ENCODE measurements around the gene PRRC2B.
"Not testable (repeated sequence)": the region's sequence is repeated elsewhere in the genome, so short reads cannot be mapped to it uniquely, and the experiment has no call there.

Gene PRRC2B

DNA sequence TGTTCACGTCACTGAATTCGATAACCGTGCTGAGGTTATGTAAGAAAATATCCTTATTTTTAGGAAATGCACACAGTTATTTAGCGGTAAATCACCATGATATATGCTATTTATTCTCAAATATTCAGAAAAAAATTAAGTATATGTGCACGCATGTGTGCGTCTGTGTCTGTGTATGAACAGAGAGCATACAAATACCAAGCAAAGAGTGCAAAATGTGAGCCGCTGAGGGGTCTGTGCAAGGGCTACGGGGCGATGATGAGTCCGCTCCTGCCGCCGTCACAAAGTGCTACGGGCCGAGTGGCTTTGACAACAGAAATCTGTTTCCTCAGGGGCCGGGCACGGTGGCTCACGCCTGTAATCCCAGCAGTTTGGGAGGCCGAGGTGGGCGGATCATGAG lies 144.1 kb downstream of the PRRC2B start:
- H3K4me3 ChIP-seq (ENCODE audit: low read depth in 1 of 2, low read length in 2 of 2), result no peak overlapping the region
- H3K36me3 ChIP-seq (ENCODE audit: control insufficient read depth in 1 of 2, insufficient read depth in 2 of 2, low read length in 2 of 2), result no peaks in the 10 kb centered on the region
- H3K9me3 ChIP-seq (ENCODE audit: control insufficient read depth in 1 of 2, low read length in 2 of 2), result peaks cover 0 to 6% of the 10 kb centered on the region in 2 donors
- no peak overlapping the region for H3K27ac ChIP-seq (ENCODE audit: low read length)
- H3K27me3 ChIP-seq (ENCODE audit: low read depth, low read length), result no peaks in the 10 kb centered on the region
- H3K4me1 ChIP-seq (ENCODE audit: control insufficient read depth in 1 of 2, insufficient read depth in 2 of 2, low read length in 2 of 2), result no peaks in the 10 kb centered on the region

DNA sequence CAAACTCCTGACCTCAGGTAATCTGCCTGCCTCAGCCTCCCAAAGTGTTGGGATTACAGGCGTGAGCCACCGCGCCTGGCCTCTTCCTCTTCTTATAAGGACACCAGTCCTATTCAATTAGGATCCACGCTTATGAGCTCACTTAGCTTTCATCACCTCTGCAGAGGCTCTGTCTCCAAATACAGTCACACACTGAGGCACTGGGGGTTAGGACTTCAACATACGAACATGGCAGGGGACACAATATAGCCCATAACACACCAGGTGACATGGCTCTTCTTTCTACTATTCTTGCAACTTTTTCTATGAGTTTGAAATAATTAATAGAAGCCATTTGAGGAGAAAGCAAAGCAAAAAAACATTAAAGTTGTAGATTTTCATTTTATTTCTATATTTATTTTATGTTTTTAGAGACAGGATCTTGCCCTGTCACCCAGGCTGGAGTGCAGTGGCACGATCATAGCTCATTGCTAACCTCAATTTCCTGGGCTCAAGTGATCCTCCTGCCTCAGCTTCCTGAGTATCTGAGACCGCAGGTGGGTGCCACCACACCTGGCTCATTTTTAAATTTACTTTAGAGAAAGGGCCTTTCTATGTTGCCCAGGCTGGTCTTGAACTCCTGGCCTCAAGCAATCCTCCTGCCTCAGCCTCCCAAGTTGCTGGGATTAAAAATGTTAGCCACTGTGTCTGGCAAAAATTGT lies 145.5 kb downstream of the PRRC2B start:
- Histone ChIP-seq H3K27me3 (ENCODE audit: low read depth, low read length) (no peaks in the 10 kb centered on the region), H3K9me3 (ENCODE audit: control insufficient read depth in 1 of 2, low read length in 2 of 2) (peaks cover 0 to 15% of the 10 kb centered on the region in 2 donors), H3K4me1 (ENCODE audit: control insufficient read depth in 1 of 2, insufficient read depth in 2 of 2, low read length in 2 of 2) (no peaks in the 10 kb centered on the region), H3K27ac (ENCODE audit: low read length) (no peak overlapping the region), H3K36me3 (ENCODE audit: control insufficient read depth in 1 of 2, insufficient read depth in 2 of 2, low read length in 2 of 2) (no peaks in the 10 kb centered on the region), H3K4me3 (ENCODE audit: low read depth in 1 of 2, low read length in 2 of 2) (no peak overlapping the region)

DNA sequence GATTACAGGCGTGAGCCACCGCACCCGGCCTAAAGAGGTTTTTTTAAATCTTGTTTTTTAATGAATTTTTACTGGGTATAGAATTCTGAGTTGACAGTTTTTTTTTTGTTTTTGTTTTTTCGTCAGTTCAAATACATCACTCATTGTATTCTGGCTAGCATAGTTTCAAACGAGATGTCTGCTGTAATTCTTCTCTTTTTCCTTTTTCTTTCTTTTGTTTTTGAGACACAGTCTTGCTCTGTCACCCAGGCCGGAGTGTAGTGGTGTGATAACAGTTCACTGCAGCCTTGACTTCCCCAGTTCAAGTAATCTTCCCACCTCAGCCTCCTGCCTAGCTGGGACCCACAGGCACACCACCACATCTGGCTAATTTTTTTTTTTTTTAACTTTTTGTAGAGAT lies 149.3 kb downstream of the PRRC2B start:
- peak overlapping the region in 1 of 2 donors; percentile 40 for H3K4me3 ChIP-seq (ENCODE audit: low read depth in 1 of 2, low read length in 2 of 2)
- peaks cover 8% of the 10 kb centered on the region for H3K27me3 ChIP-seq (ENCODE audit: low read depth, low read length)
- H3K9me3 ChIP-seq (ENCODE audit: control insufficient read depth in 1 of 2, low read length in 2 of 2), result peaks cover 0 to 17% of the 10 kb centered on the region in 2 donors
- H3K4me1 ChIP-seq (ENCODE audit: control insufficient read depth in 1 of 2, insufficient read depth in 2 of 2, low read length in 2 of 2), result peaks cover 0 to 14% of the 10 kb centered on the region in 2 donors
- no peak overlapping the region for H3K27ac ChIP-seq (ENCODE audit: low read length)
- no peaks in the 10 kb centered on the region for H3K36me3 ChIP-seq (ENCODE audit: control insufficient read depth in 1 of 2, insufficient read depth in 2 of 2, low read length in 2 of 2)

DNA sequence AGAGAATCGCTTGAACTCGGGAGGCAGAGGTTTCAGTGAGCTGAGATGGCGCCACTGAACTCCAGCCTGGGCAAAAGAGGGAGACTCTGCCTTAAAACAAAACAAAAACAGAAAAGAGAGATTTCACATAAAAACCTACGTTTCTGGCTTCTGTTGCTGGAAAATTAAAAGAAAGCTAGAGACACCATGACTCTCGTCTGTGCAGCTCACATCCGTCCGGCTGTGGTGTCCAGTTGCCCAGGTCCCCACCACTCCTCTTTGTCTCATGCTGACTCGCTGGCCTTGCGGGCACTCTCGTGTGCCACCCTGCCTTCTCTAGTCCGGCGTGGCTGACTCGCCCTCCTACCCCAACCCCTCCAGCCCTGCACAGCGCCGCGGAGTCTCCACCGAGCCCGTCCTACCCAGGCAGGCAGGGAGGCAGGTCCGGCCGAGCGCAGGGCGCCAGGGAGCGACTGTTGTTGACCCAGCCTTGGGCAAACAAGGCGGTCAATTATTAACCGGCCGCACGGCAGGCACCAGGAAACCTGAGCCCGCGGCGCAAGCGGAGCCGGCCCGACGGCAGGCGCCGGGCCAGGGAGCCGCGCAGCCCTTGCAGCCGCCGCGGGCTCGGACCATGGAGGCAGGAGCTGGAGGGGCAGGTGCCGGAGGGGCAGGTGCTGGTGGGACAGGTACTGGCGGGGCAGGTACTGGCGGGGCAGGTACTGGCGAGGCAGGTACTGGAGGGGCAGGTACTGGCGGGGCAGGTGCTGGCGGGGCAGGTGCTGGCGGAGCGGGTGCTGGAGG lies 151.3 kb downstream of the PRRC2B start, which contains the start of gene PRRT1B:
Gene PRRT1B, plus strand, starts transcription at position 521 of the 783 bp plus-strand sequence. Its CDS starts 93 bp downstream, at position 614.
- no peak within 1 kb of the TSS for H3K27ac ChIP-seq (ENCODE audit: low read length)
- peaks cover 0 to 14% of the 10 kb centered on the region in 2 donors for H3K4me1 ChIP-seq (ENCODE audit: control insufficient read depth in 1 of 2, insufficient read depth in 2 of 2, low read length in 2 of 2)
- H3K4me3 ChIP-seq (ENCODE audit: low read depth in 1 of 2, low read length in 2 of 2), result peak within 1 kb of the TSS in 1 of 2 donors; percentile 56
- H3K36me3 ChIP-seq (ENCODE audit: control insufficient read depth in 1 of 2, insufficient read depth in 2 of 2, low read length in 2 of 2), result no peaks in the 10 kb centered on the region
- peaks cover 0 to 17% of the 10 kb centered on the region in 2 donors for H3K9me3 ChIP-seq (ENCODE audit: control insufficient read depth in 1 of 2, low read length in 2 of 2)
- peaks cover 8% of the 10 kb centered on the region for H3K27me3 ChIP-seq (ENCODE audit: low read depth, low read length)

DNA sequence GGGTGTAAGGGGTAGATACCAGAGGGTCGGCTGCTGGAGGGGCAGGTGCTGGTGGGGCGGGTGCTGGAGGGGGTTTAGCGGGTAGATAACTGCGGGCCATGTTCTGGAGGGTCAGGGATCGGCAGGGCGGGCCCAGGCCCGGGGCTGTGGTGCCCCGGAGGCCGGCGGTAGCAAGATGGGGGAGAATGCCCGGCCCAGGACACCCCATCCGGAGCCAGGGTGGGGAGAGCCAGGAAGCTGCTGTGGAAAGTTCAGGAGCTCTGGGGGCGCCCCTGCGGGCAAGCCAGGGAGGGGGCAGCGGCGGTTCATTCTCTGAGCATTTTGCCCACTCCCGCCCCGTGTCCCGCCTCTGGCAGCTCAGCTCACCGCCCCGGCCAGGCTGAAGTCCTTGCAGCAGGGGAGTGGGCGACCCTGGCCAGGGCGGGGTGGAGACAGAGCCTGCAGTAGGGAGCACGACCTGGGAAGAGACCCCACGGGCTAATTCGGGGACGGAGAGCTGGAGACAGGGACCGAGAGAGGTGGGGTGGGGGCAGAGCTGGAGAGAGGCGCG lies 152.0 kb downstream of the PRRC2B start:
- Histone ChIP-seq H3K4me1 (ENCODE audit: control insufficient read depth in 1 of 2, insufficient read depth in 2 of 2, low read length in 2 of 2) (peaks cover 0 to 14% of the 10 kb centered on the region in 2 donors), H3K27ac (ENCODE audit: low read length) (no peak overlapping the region), H3K9me3 (ENCODE audit: control insufficient read depth in 1 of 2, low read length in 2 of 2) (peaks cover 0 to 17% of the 10 kb centered on the region in 2 donors), H3K27me3 (ENCODE audit: low read depth, low read length) (peaks cover 8% of the 10 kb centered on the region), H3K36me3 (ENCODE audit: control insufficient read depth in 1 of 2, insufficient read depth in 2 of 2, low read length in 2 of 2) (no peaks in the 10 kb centered on the region), H3K4me3 (ENCODE audit: low read depth in 1 of 2, low read length in 2 of 2) (peak overlapping the region in 1 of 2 donors; percentile 56)

DNA sequence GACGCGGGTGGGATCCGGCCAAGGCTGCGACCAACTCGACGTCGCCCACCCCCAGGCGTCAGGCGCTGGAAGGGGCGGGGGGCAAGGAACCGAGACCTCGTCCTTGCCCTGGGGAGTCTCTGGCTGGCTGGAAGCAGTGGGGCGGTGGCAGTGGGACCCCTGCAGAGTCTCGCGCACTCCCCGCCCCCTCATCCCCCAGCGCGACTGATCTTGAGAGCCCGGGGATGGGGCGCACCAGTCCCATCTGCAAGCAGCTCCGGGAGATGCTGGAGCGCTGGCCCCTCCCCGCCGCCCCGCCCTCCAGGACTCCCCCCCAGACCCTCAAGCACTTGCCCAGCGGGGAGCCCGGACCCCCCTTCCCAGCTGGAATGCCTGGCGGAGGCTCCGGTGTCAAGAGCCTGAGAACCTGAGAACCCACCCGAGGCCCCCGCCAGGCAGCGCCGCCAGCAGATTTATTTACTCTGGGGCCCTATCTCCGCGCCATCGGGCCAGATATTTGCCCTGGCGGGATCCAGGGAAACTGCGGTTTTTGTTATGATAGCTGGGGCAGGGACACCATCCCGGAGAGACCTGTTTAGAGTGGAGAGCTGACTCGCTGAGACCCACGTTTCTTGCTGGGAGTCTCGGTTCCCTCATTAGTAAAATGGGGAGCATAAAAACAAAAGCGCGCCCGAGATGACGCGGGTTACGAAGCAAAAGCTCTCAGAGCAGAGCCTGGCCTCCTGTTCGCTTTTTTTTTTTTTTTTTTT lies 152.6 kb downstream of the PRRC2B start:
- H3K4me3 ChIP-seq (ENCODE audit: low read depth in 1 of 2, low read length in 2 of 2), result peak overlapping the region in 1 of 2 donors; percentile 56
- H3K27ac ChIP-seq (ENCODE audit: low read length), result no peak overlapping the region
- H3K36me3 ChIP-seq (ENCODE audit: control insufficient read depth in 1 of 2, insufficient read depth in 2 of 2, low read length in 2 of 2), result no peaks in the 10 kb centered on the region
- H3K4me1 ChIP-seq (ENCODE audit: control insufficient read depth in 1 of 2, insufficient read depth in 2 of 2, low read length in 2 of 2), result peaks cover 0 to 14% of the 10 kb centered on the region in 2 donors
- peaks cover 8% of the 10 kb centered on the region for H3K27me3 ChIP-seq (ENCODE audit: low read depth, low read length)
- H3K9me3 ChIP-seq (ENCODE audit: control insufficient read depth in 1 of 2, low read length in 2 of 2), result peaks cover 0 to 17% of the 10 kb centered on the region in 2 donors

DNA sequence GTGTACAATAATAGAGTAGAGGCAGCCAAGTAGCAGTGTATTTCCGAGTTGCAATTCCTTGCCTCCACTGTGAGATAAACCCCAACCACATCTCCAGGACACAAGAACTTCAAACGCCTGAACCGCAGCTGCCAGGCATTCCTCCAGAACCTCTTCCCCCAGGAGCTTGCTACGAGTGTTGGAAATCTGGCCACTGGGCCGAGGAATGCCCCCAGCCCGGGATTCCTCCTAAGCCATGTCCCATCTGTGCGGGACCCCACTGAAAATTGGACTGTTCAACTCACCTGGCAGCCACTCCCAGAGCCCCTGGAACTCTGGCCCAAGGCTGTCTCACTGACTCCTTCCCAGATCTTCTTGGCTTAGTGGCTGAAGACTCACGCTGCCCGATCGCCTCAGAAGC lies 155.3 kb downstream of the PRRC2B start:
- Histone ChIP-seq H3K4me1 (ENCODE audit: control insufficient read depth in 1 of 2, insufficient read depth in 2 of 2, low read length in 2 of 2) (peaks cover 0 to 14% of the 10 kb centered on the region in 2 donors), H3K27me3 (ENCODE audit: low read depth, low read length) (peaks cover 16% of the 10 kb centered on the region)
- H3K4me3 ChIP-seq (ENCODE audit: low read depth in 1 of 2, low read length in 2 of 2); H3K9me3 ChIP-seq (ENCODE audit: control insufficient read depth in 1 of 2, low read length in 2 of 2); H3K27ac ChIP-seq (ENCODE audit: low read length); H3K36me3 ChIP-seq (ENCODE audit: control insufficient read depth in 1 of 2, insufficient read depth in 2 of 2, low read length in 2 of 2): not testable (repeated sequence)
